A549 (cell line): Measurements from ENCODE around the gene RPL21. TPM values are rescaled to one million over a fixed set of nuclear protein-coding genes. Genes with fewer than 3 reads are reported as not detected.

ENCODE experiments used
- ATAC-seq, 2 experiments: fragments of 200-7000 bp in 1 of 2; fragments of >200 bp in 1 of 2; cut with Nextera tagmentation in 1 of 2; cut with Tn5 transposase in 1 of 2; 3 replicates each; pipeline versions ENCODE4 v1.8.0 to v1.9.1; 2018 to 2020; ENCODE audit warnings: mild to moderate bottlenecking in 1 of 2, moderate library complexity in 1 of 2
- CTCF ChIA-PET: fragments of 300-600 bp; sonication (Branson Sonifier 250); formaldehyde crosslinking; extraction: SDS; loops from one replicate; lab custom pipeline; 2021; ENCODE audit warnings: antibody characterized with exemption, inconsistent platforms; lab: Yijun Ruan, JAX
- POLR2A ChIA-PET: fragments of 350-600 bp; formaldehyde crosslinking; extraction: SDS; loops from one replicate; lab custom pipeline; 2021; ENCODE audit warnings: antibody characterized with exemption, inconsistent platforms; lab: Yijun Ruan, JAX
- DNase-seq, 2 experiments: peaks; one replicate each; pipeline versions ENCODE4 v3.0.0 to v3.0.0-alpha.2; 2011 to 2016; ENCODE audit warnings: low read depth in 1 of 2, low spot score in 1 of 2
- FAIRE-seq: peaks from 2 replicates; lab custom pipeline; 2011; peaks lifted over from hg19 to GRCh38; lab: Jason Lieb, UNC
- H3K27ac ChIP-seq, 2 experiments: fragments of >200 bp; sonication (Bioruptor Twin); formaldehyde crosslinking; 3 replicates each; pipeline ENCODE4 v1.5.1; 2016 to 2017
- H3K4me1 ChIP-seq: fragments of >200 bp; sonication (Bioruptor Twin); formaldehyde crosslinking; 3 replicates; pipeline ENCODE4 v1.6.1; 2016
- H3K4me2 ChIP-seq: fragments of >200 bp; sonication (Bioruptor Twin); formaldehyde crosslinking; 3 replicates; pipeline ENCODE4 v1.6.1; 2016
- H3K4me3 ChIP-seq: fragments of >200 bp; sonication (Bioruptor Twin); formaldehyde crosslinking; 3 replicates; pipeline ENCODE4 v1.5.1; 2016
- H3K9me3 ChIP-seq: fragments of >200 bp; sonication (Bioruptor Twin); formaldehyde crosslinking; 3 replicates; pipeline ENCODE4 v1.6.1; 2016
- CBX2 ChIP-seq: fragments of 200-600 bp; sonication (generic); IDR thresholded peaks from 2 replicates; pipeline ENCODE4 v1.6.1; 2016; ENCODE audit warnings: low read depth, mild to moderate bottlenecking, borderline replicate concordance
- CEBPB ChIP-seq, 2 experiments: fragments of >200 bp in 1 of 2; sonication (Bioruptor Twin) in 1 of 2; formaldehyde crosslinking in 1 of 2; IDR thresholded peaks; 2 replicates each; pipeline ENCODE4 v1.6.1; 2012 to 2016
- EHMT2 ChIP-seq: fragments of 200-600 bp; sonication (generic); IDR thresholded peaks from 2 replicates; pipeline ENCODE4 v1.6.1; 2016; ENCODE audit warnings: antibody characterized with exemption, low read depth, mild to moderate bottlenecking, moderate library complexity
- FOSB ChIP-seq: fragments of 250-450 bp; sonication (Bioruptor Pico); IDR thresholded peaks from 2 replicates; pipeline ENCODE4 v1.5.0; 2020; ENCODE audit warnings: mild to moderate bottlenecking, moderate library complexity
- GATA3 ChIP-seq: IDR thresholded peaks from 2 replicates; pipeline ENCODE4 v1.6.1; 2012; ENCODE audit warnings: borderline replicate concordance
- HEYL ChIP-seq: fragments of 250-450 bp; sonication (Bioruptor Pico); IDR thresholded peaks from 2 replicates; pipeline ENCODE4 v1.8.0; 2021; ENCODE audit warnings: mild to moderate bottlenecking, moderate library complexity
- HOXB5 ChIP-seq: fragments of 250-450 bp; sonication (Bioruptor Pico); IDR thresholded peaks from 2 replicates; pipeline ENCODE4 v1.5.0; 2020; ENCODE audit warnings: mild to moderate bottlenecking, moderate library complexity
- KDM1A ChIP-seq: fragments of 200-600 bp; sonication (generic); IDR thresholded peaks from 2 replicates; pipeline ENCODE4 v1.6.1; 2016; ENCODE audit warnings: low read depth, mild to moderate bottlenecking
- MAZ ChIP-seq: fragments of 150-350 bp; IDR thresholded peaks from 2 replicates; pipeline ENCODE4 v1.6.1; 2014; ENCODE audit warnings: antibody characterized with exemption, low read depth, low read length, borderline replicate concordance
- NFE2L2 ChIP-seq: fragments of 150-350 bp; conservative IDR thresholded peaks from 2 replicates; pipeline ENCODE4 v1.6.1; 2014; ENCODE audit warnings: low read length
- RAD21 ChIP-seq, 2 experiments: fragments of >200 bp in 1 of 2; sonication (Bioruptor Twin) in 1 of 2; formaldehyde crosslinking in 1 of 2; IDR thresholded peaks in 1 of 2; conservative IDR thresholded peaks in 1 of 2; 2 replicates in 1 of 2; 3 replicates in 1 of 2; pipeline ENCODE4 v1.6.1; 2012 to 2018; ENCODE audit warnings: inconsistent platforms in 1 of 2
- SMC3 ChIP-seq: fragments of >200 bp; sonication (Bioruptor Twin); formaldehyde crosslinking; IDR thresholded peaks from 3 replicates; pipeline ENCODE4 v1.6.1; 2018; ENCODE audit warnings: inconsistent platforms
- ZC3H11A ChIP-seq: fragments of 450-650 bp; IDR thresholded peaks from 2 replicates; pipeline ENCODE4 v1.6.1; 2014; ENCODE audit warnings: antibody characterized with exemption, mild to moderate bottlenecking
- ZNF302 ChIP-seq: fragments of 250-450 bp; sonication (Bioruptor Pico); IDR thresholded peaks from 2 replicates; pipeline ENCODE4 v1.9.0; 2021; ENCODE audit warnings: inconsistent platforms, mild to moderate bottlenecking, moderate library complexity
- ZSCAN20 ChIP-seq: fragments of 250-450 bp; sonication (Bioruptor Pico); IDR thresholded peaks from 2 replicates; pipeline ENCODE4 v1.8.0; 2022; ENCODE audit warnings: mild to moderate bottlenecking, moderate library complexity
- WGBS: methylation state at CpG from one replicate; pipeline ENCODE4 v1.1.6; 2017; ENCODE audit errors: missing lambda C conversion rate; 5-methylcytosine and 5-hydroxymethylcytosine counted together
- polyA plus RNA-seq, 4 experiments: library from polyadenylated mRNA; depleted of rRNA in 3 of 4; stranded (reverse); fragments of >200 nt; fragmentation: RNase III in 1 of 4; extraction: RNeasy Plus Mini Kit Qiagen cat#74134 plus additional on column Dnase treatment in 1 of 4; gene quantifications; 2 replicates in 3 of 4; 3 replicates in 1 of 4; pipeline ENCODE4 v1.2.3, GENCODE V29; 2011 to 2017
- TF ChIP-seq, protein P1 (sequence below): fragments of 200-600 bp; sonication (generic); IDR thresholded peaks from 2 replicates; pipeline ENCODE4 v1.6.1; 2016; ENCODE audit warnings: antibody characterized with exemption, mild to moderate bottlenecking, moderate library complexity
- TF ChIP-seq, protein P2 (sequence below): fragments of 250-450 bp; sonication (Bioruptor Pico); IDR thresholded peaks from 2 replicates; pipeline ENCODE4 v1.5.0; 2020; ENCODE audit warnings: low read depth, mild to moderate bottlenecking, moderate library complexity
- TF ChIP-seq, protein P3 (sequence below): fragments of >200 bp; sonication (Bioruptor Twin); formaldehyde crosslinking; IDR thresholded peaks from 3 replicates; pipeline ENCODE4 v1.6.1; 2016
- TF ChIP-seq, protein P4 (sequence below): fragments of 250-450 bp; sonication (Bioruptor Pico); IDR thresholded peaks from 2 replicates; pipeline ENCODE4 v1.5.0; 2021; ENCODE audit warnings: mild to moderate bottlenecking, moderate library complexity, borderline replicate concordance

The RPL21 gene
- polyA plus RNA-seq, 2 of the 4 experiments (the other 2 are of a cell fraction): 1,202 to 1,367 TPM

DNA sequence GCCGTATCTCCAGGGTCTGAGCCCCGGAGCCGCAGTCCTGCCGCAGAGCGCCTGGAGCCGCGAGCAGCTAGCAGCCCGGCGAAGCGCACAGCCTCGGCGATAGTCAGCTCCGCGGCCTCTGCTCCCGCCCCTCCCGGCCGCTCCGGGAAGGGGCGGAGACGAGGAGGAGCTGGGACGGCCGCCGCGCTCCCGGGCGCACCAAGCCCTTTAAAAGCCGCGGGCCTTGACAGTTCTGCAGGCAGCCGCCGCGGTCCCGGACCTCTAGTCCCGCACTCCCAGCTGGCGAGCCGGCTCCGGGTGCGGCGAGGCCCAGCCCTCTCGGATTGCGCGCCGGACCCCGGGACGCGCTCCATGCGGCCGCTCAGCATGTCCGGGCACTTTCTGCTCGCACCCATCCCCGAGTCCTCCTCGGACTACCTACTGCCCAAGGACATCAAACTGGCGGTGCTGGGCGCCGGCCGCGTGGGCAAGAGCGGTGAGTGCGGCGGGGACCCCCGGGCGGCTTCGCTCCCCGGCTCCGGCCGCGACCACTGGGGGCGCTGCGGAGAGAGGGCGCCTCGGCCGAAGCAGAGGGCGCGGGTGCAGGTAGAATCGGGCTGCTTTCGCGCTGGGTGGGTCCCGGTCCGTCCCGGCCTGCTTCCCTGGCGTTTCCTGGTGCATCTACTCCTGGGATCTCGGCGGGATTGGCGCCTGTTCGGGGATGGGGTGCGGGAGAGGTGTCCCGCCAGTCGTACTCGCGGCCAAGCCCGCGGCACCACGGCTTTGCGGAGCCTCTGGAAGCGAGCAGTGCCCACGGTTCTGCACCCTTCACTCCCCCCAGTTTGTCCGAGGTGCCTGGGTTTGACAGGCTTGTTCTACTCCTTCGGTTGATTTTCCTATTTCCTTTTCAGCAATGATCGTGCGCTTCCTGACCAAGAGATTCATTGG is 19.5 kb downstream of the RPL21 start, which contains the start of gene RASL11A (continued):
- TF ChIP-seq, protein P1, sequence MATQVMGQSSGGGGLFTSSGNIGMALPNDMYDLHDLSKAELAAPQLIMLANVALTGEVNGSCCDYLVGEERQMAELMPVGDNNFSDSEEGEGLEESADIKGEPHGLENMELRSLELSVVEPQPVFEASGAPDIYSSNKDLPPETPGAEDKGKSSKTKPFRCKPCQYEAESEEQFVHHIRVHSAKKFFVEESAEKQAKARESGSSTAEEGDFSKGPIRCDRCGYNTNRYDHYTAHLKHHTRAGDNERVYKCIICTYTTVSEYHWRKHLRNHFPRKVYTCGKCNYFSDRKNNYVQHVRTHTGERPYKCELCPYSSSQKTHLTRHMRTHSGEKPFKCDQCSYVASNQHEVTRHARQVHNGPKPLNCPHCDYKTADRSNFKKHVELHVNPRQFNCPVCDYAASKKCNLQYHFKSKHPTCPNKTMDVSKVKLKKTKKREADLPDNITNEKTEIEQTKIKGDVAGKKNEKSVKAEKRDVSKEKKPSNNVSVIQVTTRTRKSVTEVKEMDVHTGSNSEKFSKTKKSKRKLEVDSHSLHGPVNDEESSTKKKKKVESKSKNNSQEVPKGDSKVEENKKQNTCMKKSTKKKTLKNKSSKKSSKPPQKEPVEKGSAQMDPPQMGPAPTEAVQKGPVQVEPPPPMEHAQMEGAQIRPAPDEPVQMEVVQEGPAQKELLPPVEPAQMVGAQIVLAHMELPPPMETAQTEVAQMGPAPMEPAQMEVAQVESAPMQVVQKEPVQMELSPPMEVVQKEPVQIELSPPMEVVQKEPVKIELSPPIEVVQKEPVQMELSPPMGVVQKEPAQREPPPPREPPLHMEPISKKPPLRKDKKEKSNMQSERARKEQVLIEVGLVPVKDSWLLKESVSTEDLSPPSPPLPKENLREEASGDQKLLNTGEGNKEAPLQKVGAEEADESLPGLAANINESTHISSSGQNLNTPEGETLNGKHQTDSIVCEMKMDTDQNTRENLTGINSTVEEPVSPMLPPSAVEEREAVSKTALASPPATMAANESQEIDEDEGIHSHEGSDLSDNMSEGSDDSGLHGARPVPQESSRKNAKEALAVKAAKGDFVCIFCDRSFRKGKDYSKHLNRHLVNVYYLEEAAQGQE: no peak
- TF ChIP-seq SMC3: peak; percentile 40; the same call in 1 of the 3 replicates
- TF ChIP-seq, protein P2, sequence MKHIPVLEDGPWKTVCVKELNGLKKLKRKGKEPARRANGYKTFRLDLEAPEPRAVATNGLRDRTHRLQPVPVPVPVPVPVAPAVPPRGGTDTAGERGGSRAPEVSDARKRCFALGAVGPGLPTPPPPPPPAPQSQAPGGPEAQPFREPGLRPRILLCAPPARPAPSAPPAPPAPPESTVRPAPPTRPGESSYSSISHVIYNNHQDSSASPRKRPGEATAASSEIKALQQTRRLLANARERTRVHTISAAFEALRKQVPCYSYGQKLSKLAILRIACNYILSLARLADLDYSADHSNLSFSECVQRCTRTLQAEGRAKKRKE (CRISPR knock-in tag): no peak
- no peak for TF ChIP-seq ZC3H11A
- TF ChIP-seq HOXB5 (CRISPR knock-in tag): no peak
- TF ChIP-seq RAD21 (conservative IDR thresholded peaks at IDR 0.05 in 1 of 2, IDR thresholded peaks at IDR 0.05 in 1 of 2): peak in 1 of 2 experiments; percentile 27; a peak in 1 of 5 replicates
- TF ChIP-seq NFE2L2: no peak
- TF ChIP-seq, protein P3, sequence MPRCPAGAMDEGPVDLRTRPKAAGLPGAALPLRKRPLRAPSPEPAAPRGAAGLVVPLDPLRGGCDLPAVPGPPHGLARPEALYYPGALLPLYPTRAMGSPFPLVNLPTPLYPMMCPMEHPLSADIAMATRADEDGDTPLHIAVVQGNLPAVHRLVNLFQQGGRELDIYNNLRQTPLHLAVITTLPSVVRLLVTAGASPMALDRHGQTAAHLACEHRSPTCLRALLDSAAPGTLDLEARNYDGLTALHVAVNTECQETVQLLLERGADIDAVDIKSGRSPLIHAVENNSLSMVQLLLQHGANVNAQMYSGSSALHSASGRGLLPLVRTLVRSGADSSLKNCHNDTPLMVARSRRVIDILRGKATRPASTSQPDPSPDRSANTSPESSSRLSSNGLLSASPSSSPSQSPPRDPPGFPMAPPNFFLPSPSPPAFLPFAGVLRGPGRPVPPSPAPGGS: peak; percentile 52; the same call in 1 of the 3 replicates

DNA sequence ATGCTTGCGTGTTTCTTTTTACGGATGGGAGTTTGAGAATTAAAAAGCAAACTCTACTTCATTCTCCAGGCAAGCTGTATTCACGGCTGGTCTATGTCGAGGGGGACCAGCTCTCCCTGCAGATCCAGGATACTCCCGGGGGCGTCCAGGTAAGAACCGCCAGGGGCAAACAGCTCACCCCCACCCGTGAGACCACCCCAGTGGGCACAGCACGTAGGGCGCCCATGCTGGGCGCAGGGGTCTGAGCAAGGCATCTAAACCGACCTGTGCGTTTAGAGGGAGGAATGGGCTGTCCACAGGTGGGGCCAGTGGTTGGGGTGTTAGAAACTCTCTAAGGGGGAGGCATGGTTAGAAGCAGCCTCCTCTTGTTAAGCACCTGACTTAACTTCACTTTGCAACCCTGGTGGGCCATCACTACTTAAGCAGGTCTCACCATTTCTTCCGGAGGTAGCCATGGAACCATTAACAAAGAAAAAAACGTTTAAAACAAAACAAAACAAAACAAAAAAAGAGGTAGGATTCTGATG is 20.3 kb downstream of the RPL21 start:
- ATAC-seq: no peak
- H3K4me2 ChIP-seq: peak overlapping the region; percentile 83
- TF ChIP-seq EHMT2 (no peak), HEYL (no peak), SMC3 (no peak)
- TF ChIP-seq, all 56 proteins: peak for 0
- no peak for DNase-seq
- no peaks in the 10 kb centered on the region for H3K9me3 ChIP-seq
- CTCF ChIA-PET: interaction anchor here (1.0 to 3.3 kb wide), 6 partner anchors 8 to 324 kb away, joined by 3 to 16 read pairs (median 4); no protein-coding TSS in a partner anchor
- no peak overlapping the region for H3K27ac ChIP-seq
- POLR2A ChIA-PET: no interaction called here
- 68% methylated on average over 13 of the region's 15 CpGs for WGBS
- H3K4me3 ChIP-seq: peak overlapping the region; percentile 52
- no peak for FAIRE-seq
- H3K4me1 ChIP-seq: peaks cover 17% of the 10 kb centered on the region

DNA sequence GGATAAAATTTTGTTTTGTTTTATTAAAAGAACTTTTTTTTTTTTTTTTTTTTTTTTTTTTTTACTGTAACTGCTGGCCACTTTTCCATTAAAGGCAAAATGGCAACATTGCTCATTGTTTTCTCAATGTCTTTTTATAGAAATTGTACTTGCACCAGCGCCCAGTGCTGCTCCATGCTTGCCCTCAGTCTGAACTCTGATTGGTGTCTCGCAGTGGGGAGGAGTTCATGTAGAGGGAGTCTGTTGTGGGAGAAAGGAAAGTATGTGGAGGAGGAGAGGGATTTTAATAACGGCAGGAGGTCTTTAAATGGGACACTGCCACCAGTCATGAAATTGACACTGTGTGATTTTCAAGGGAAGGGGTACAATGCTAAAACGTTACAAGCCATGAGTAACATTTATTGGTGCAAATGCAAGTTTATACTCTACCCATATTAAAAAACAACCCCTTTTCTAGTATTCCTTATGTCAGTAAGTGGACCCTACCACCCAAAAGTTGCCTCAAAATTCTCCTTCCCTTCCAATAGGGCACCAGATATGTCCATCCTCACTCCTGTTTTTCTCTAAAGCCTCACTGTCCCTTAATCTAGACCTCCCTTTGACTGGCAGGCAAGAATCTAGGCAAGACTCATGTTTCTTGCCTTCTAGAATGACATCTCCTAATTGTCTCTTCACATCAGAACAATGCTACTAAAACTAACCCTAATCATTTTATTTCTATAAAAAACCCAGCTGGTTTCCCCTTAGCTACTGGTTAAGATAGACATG is 22.5 kb downstream of the RPL21 start:
- POLR2A ChIA-PET: no interaction called here
- DNase-seq (no peak), ATAC-seq (no peak), FAIRE-seq (no peak)
- Histone ChIP-seq H3K27ac (no peak overlapping the region), H3K4me2 (no peak overlapping the region), H3K4me1 (peaks cover 17% of the 10 kb centered on the region), H3K4me3 (no peak overlapping the region), H3K9me3 (no peaks in the 10 kb centered on the region)
- CTCF ChIA-PET: interaction anchor here (1.0 to 1.8 kb wide), 2 partner anchors 85 to 289 kb away, joined by 3 to 5 read pairs; no protein-coding TSS in a partner anchor
- 70% methylated on average over 4 of the region's 4 CpGs for WGBS
- TF ChIP-seq, protein P2 (CRISPR knock-in tag): no peak
- TF ChIP-seq MAZ (no peak), KDM1A (no peak), CEBPB (IDR thresholded peaks at IDR 0.05) (no peak), FOSB (CRISPR knock-in tag) (no peak), HOXB5 (CRISPR knock-in tag) (no peak), ZSCAN20 (CRISPR knock-in tag) (no peak), CBX2 (no peak), GATA3 (no peak), ZNF302 (CRISPR knock-in tag) (no peak)
- TF ChIP-seq, protein P4, sequence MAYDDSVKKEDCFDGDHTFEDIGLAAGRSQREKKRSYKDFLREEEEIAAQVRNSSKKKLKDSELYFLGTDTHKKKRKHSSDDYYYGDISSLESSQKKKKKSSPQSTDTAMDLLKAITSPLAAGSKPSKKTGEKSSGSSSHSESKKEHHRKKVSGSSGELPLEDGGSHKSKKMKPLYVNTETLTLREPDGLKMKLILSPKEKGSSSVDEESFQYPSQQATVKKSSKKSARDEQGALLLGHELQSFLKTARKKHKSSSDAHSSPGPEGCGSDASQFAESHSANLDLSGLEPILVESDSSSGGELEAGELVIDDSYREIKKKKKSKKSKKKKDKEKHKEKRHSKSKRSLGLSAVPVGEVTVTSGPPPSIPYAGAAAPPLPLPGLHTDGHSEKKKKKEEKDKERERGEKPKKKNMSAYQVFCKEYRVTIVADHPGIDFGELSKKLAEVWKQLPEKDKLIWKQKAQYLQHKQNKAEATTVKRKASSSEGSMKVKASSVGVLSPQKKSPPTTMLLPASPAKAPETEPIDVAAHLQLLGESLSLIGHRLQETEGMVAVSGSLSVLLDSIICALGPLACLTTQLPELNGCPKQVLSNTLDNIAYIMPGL (CRISPR knock-in tag): no peak
- TF ChIP-seq, protein P3: no peak
